IMR-90 (cell line): ENCODE results near the gene CUL4A. TPM values are rescaled to one million over a fixed set of nuclear protein-coding genes. Genes with fewer than 3 reads are reported as not detected.

Experiments
- ATAC-seq: fragments of 200-7000 bp; cut with Tn5 transposase; 2 replicates; pipeline ENCODE4 v1.9.1; 2020; ENCODE audit warnings: low read depth, mild to moderate bottlenecking, moderate library complexity
- BruUV-seq: library from RNA; stranded (reverse); fragments of 400-500 nt; replicated peaks from 2 replicates; lab custom pipeline; 2021; lab: Mats Ljungman, UMichigan
- CTCF ChIA-PET: fragments of 300-600 bp; formaldehyde crosslinking; extraction: SDS; loops from one replicate; lab custom pipeline; 2021; ENCODE audit warnings: antibody characterized with exemption; lab: Yijun Ruan, JAX
- POLR2A ChIA-PET: fragments of 300-600 bp; sonication (Branson Sonifier 250); formaldehyde crosslinking; loops from one replicate; lab custom pipeline; 2022; ENCODE audit warnings: antibody characterized with exemption; ENCODE audit not compliant: unreplicated experiment; lab: Charles Lee
- DNase-seq: peaks from one replicate; pipeline ENCODE4 v3.0.0; 2013
- H2AFZ ChIP-seq: replicated peaks from 2 replicates; pipeline ENCODE3; 2013; ENCODE audit warnings: low read length, mild to moderate bottlenecking; ENCODE audit not compliant: poor library complexity
- H2AK5ac ChIP-seq: 2 replicates; pipeline ENCODE4 v1.6.1; 2013; ENCODE audit warnings: low read depth, low read length, inconsistent platforms
- H2AK9ac ChIP-seq: replicated peaks from 2 replicates; pipeline ENCODE3; 2013; ENCODE audit warnings: mild to moderate bottlenecking, low read depth, low read length, moderate library complexity; ENCODE audit not compliant: poor library complexity
- H2BK120ac ChIP-seq: 2 replicates; pipeline ENCODE4 v1.6.1; 2013; ENCODE audit warnings: low read depth, low read length, inconsistent platforms
- H2BK15ac ChIP-seq: 3 replicates; pipeline ENCODE4 v1.6.1; 2013; ENCODE audit warnings: low read depth, low read length, inconsistent platforms
- H2BK20ac ChIP-seq: 2 replicates; pipeline ENCODE4 v1.6.1; 2013; ENCODE audit warnings: low read depth, mild to moderate bottlenecking, inconsistent platforms, low read length, moderate library complexity
- H2BK5ac ChIP-seq: 2 replicates; pipeline ENCODE4 v1.6.1; 2013; ENCODE audit warnings: mild to moderate bottlenecking, low read depth, low read length, inconsistent platforms; ENCODE audit not compliant: poor library complexity, severe bottlenecking
- H3K14ac ChIP-seq: replicated peaks from 2 replicates; pipeline ENCODE4 v1.6.1; 2013; ENCODE audit warnings: low read depth, low read length, inconsistent platforms
- H3K18ac ChIP-seq: 2 replicates; pipeline ENCODE4 v1.6.1; 2013; ENCODE audit warnings: low read depth, low read length, control low read depth
- H3K23ac ChIP-seq: 2 replicates; pipeline ENCODE4 v1.6.1; 2013; ENCODE audit warnings: low read depth, low read length, inconsistent platforms
- H3K27ac ChIP-seq: 2 replicates; pipeline ENCODE4 v1.5.1; 2013; ENCODE audit warnings: mild to moderate bottlenecking, control low read depth, low read length; ENCODE audit not compliant: insufficient read depth
- H3K27me3 ChIP-seq: 2 replicates; pipeline ENCODE4 v1.6.1; 2013; ENCODE audit warnings: low read length; ENCODE audit not compliant: control insufficient read depth, insufficient read depth
- H3K36me3 ChIP-seq: 2 replicates; pipeline ENCODE4 v1.6.1; 2013; ENCODE audit warnings: low read length, mixed read lengths; ENCODE audit not compliant: control insufficient read depth, insufficient read depth
- H3K4ac ChIP-seq: 2 replicates; pipeline ENCODE4 v1.6.1; 2013; ENCODE audit warnings: low read depth, low read length, inconsistent platforms
- H3K4me1 ChIP-seq: 2 replicates; pipeline ENCODE4 v1.6.1; 2013; ENCODE audit warnings: low read length, mixed read lengths; ENCODE audit not compliant: control insufficient read depth, insufficient read depth
- H3K4me2 ChIP-seq: 2 replicates; pipeline ENCODE4 v1.6.1; 2013; ENCODE audit warnings: low read depth, mild to moderate bottlenecking, control low read depth, low read length, moderate library complexity
- H3K4me3 ChIP-seq: 2 replicates; pipeline ENCODE4 v1.5.1; 2013; ENCODE audit warnings: low read depth, mild to moderate bottlenecking, control low read depth, low read length, moderate library complexity; ENCODE audit not compliant: insufficient read depth
- H3K56ac ChIP-seq: 2 replicates; pipeline ENCODE4 v1.6.1; 2013; ENCODE audit warnings: low read length, inconsistent platforms; ENCODE audit not compliant: insufficient read depth; ENCODE audit errors: extremely low read depth
- H3K79me1 ChIP-seq, 2 experiments: 2 replicates each; pipeline ENCODE4 v1.6.1; 2013; ENCODE audit warnings: low read length in 2 of 2, inconsistent platforms in 1 of 2, low read depth in 1 of 2
- H3K9ac ChIP-seq: 2 replicates; pipeline ENCODE4 v1.6.1; 2013; ENCODE audit warnings: low read depth, low read length, control low read depth
- H3K9me1 ChIP-seq: 2 replicates; pipeline ENCODE4 v1.6.1; 2013; ENCODE audit warnings: low read length, inconsistent platforms; ENCODE audit not compliant: insufficient read depth
- H3K9me3 ChIP-seq: 2 replicates; pipeline ENCODE4 v1.6.1; 2013; ENCODE audit warnings: low read length; ENCODE audit not compliant: control insufficient read depth, insufficient read depth
- H4K20me1 ChIP-seq: 2 replicates; pipeline ENCODE4 v1.6.1; 2013; ENCODE audit warnings: low read length, inconsistent platforms; ENCODE audit not compliant: insufficient read depth
- H4K5ac ChIP-seq: 2 replicates; pipeline ENCODE4 v1.6.1; 2013; ENCODE audit warnings: mild to moderate bottlenecking, low read depth, low read length, control low read depth
- H4K8ac ChIP-seq, 2 experiments: 2 replicates each; pipeline ENCODE4 v1.6.1; 2013; ENCODE audit warnings: low read depth in 2 of 2, low read length in 2 of 2, control low read depth in 1 of 2, inconsistent platforms in 1 of 2
- H4K91ac ChIP-seq: 2 replicates; pipeline ENCODE4 v1.6.1; 2013; ENCODE audit warnings: low read depth, low read length, inconsistent platforms; ENCODE audit not compliant: insufficient read depth
- BHLHE40 ChIP-seq: fragments of 150-350 bp; IDR thresholded peaks from 2 replicates; pipeline ENCODE4 v1.6.1; 2016; ENCODE audit warnings: mild to moderate bottlenecking, low read depth, low read length
- CEBPB ChIP-seq: IDR thresholded peaks from 2 replicates; pipeline ENCODE4 v1.6.1; 2012; ENCODE audit warnings: low read depth, low read length, improper control_type of control experiment
- CHD1 ChIP-seq: IDR thresholded peaks from 2 replicates; pipeline ENCODE4 v1.6.1; 2012; ENCODE audit warnings: low read depth, low read length, improper control_type of control experiment
- FOS ChIP-seq: fragments of 150-350 bp; IDR thresholded peaks from 2 replicates; pipeline ENCODE4 v1.6.1; 2016; ENCODE audit warnings: low read depth, low read length
- MAFK ChIP-seq: IDR thresholded peaks from 2 replicates; pipeline ENCODE4 v1.6.1; 2012; ENCODE audit warnings: low read depth, low read length, improper control_type of control experiment
- MAZ ChIP-seq: IDR thresholded peaks from 2 replicates; pipeline ENCODE4 v1.6.1; 2012; ENCODE audit warnings: low read depth, mild to moderate bottlenecking, low read length, improper control_type of control experiment, moderate library complexity, borderline replicate concordance
- MXI1 ChIP-seq: IDR thresholded peaks from 2 replicates; pipeline ENCODE4 v1.6.1; 2012; ENCODE audit warnings: low read depth, mild to moderate bottlenecking, low read length, moderate library complexity, borderline replicate concordance
- NFE2L2 ChIP-seq: fragments of 150-350 bp; IDR thresholded peaks from 2 replicates; pipeline ENCODE4 v1.6.1; 2016; ENCODE audit warnings: low read depth, mild to moderate bottlenecking, low read length
- POLR2A ChIP-seq: IDR thresholded peaks from 2 replicates; pipeline ENCODE4 v1.6.1; 2012; ENCODE audit warnings: mild to moderate bottlenecking, low read depth, low read length
- RAD21 ChIP-seq: IDR thresholded peaks from 2 replicates; pipeline ENCODE4 v1.6.1; 2012; ENCODE audit warnings: low read length, improper control_type of control experiment
- RCOR1 ChIP-seq: IDR thresholded peaks from 2 replicates; pipeline ENCODE4 v1.6.1; 2012; ENCODE audit warnings: mild to moderate bottlenecking, low read length, improper control_type of control experiment; ENCODE audit not compliant: insufficient replicate concordance
- RFX5 ChIP-seq: IDR thresholded peaks from 2 replicates; pipeline ENCODE4 v1.8.0; 2012; ENCODE audit warnings: low read depth, mild to moderate bottlenecking, low read length, moderate library complexity
- SMC3 ChIP-seq: fragments of 150-350 bp; IDR thresholded peaks from 2 replicates; pipeline ENCODE4 v1.6.1; 2016; ENCODE audit warnings: low read depth, mild to moderate bottlenecking, antibody characterized with exemption, low read length, moderate library complexity
- WGBS, 2 experiments: methylation state at CpG; one replicate each; pipeline versions ENCODE4 v1.1.5 to v1.1.7; 2013; ENCODE audit warnings: missing lambda C conversion rate in 2 of 2; ENCODE audit not compliant: insufficient read length in 1 of 2; ENCODE audit errors: extremely low coverage in 2 of 2; 5-methylcytosine and 5-hydroxymethylcytosine counted together
- dilution Hi-C: fragments of 300-500 bp; cut with HindIII; formaldehyde crosslinking; loops from one replicate; pipeline ENCODE4 v1.14.3; 2018; ENCODE audit warnings: low sequenced_read_pairs; ENCODE audit not compliant: unreplicated experiment
- in situ Hi-C: fragments of 300-500 bp; cut with MboI; formaldehyde crosslinking; loops from 3 replicates; pipeline ENCODE4 v1.14.3; 2019; ENCODE audit warnings: low sequenced_read_pairs, inconsistent platforms, mixed read lengths
- intact Hi-C: fragments of 100-400 bp; cut with micrococcal nuclease; formaldehyde crosslinking; loops from 2 replicates; pipeline ENCODE4 v1.10.0; 2022
- polyA plus RNA-seq, 3 experiments: library from polyadenylated mRNA; depleted of rRNA; stranded (reverse); fragments of >200 nt; gene quantifications; 2 replicates each; pipeline ENCODE4 v1.2.3, GENCODE V29; 2012; ENCODE audit warnings: low replicate concordance in 1 of 3
- total RNA-seq: library from RNA; depleted of rRNA; stranded (reverse); fragments of >200 nt; gene quantifications from 2 replicates; pipeline ENCODE4 v1.2.3, GENCODE V29; 2012
- TF ChIP-seq, protein P1 (sequence below): fragments of 150-350 bp; IDR thresholded peaks from 2 replicates; pipeline ENCODE4 v1.6.1; 2016; ENCODE audit warnings: low read depth, mild to moderate bottlenecking, low read length, moderate library complexity, borderline replicate concordance
- TF ChIP-seq, protein P2 (sequence below): conservative IDR thresholded peaks from 2 replicates; pipeline ENCODE4 v1.5.1; 2012; ENCODE audit warnings: mild to moderate bottlenecking, low read depth, low read length, improper control_type of control experiment
- TF ChIP-seq, protein P3 (sequence below): fragments of 150-350 bp; IDR thresholded peaks from 2 replicates; pipeline ENCODE4 v1.6.1; 2017; ENCODE audit warnings: mild to moderate bottlenecking, antibody characterized with exemption, low read length, low read depth

CUL4A gene
- total and polyA plus RNA-seq, 2 of the 4 experiments (the other 2 are of a cell fraction), result 86.0 to 146 TPM

DNA sequence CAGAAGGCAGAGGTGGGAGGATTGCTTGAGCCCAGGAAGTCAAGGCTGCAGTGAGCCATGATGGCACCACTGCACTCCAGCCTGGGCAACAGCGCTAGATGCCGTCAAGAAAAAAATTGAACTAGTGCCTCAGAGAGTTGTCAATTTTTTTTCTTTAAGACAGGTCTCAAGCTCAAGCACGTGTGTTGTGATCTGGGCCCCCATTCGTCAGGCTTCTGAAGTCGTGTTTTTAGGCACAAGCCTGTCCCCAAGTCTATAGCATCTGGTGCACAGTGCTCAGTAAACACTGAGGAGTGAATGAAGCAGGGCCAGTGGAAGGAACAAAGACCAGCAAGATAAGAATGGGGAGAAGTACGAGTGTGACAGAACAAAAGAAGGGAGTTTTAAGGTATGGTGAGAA lies 63.9 kb downstream of the CUL4A start:
- Histone ChIP-seq H3K14ac (no peak overlapping the region), H3K18ac (no peak overlapping the region), H2BK20ac (no peak overlapping the region), H4K20me1 (no peaks in the 10 kb centered on the region), H3K27ac (no peak overlapping the region), H3K79me1 (no peaks in the 10 kb centered on the region), H3K36me3 (no peaks in the 10 kb centered on the region), H2AK5ac (no peak overlapping the region), H2BK120ac (no peak overlapping the region), H2BK5ac (peak overlapping the region; percentile 33), H3K27me3 (no peaks in the 10 kb centered on the region), H3K9me1 (no peaks in the 10 kb centered on the region), H4K5ac (peak overlapping the region; percentile 34; the same call in 1 of the 2 replicates), H3K4ac (no peak overlapping the region), H3K9ac (no peak overlapping the region), H2AK9ac (no peak overlapping the region), H3K4me1 (peaks cover 3% of the 10 kb centered on the region), H4K91ac (no peak overlapping the region), H3K4me3 (no peak overlapping the region), H2BK15ac (no peak overlapping the region), H3K9me3 (no peaks in the 10 kb centered on the region), H2AFZ (no peak overlapping the region), H3K56ac (no peak overlapping the region), H3K23ac (no peak overlapping the region), H4K8ac (no peak overlapping the region), H3K4me2 (no peak overlapping the region)
- WGBS, 2 experiments, result 81% methylated on average over 6 of the region's 6 CpGs; no CpG with 5 or more reads in 1 of the 2 experiments
- no peak for TF ChIP-seq FOS
- no peak for TF ChIP-seq SMC3
- TF ChIP-seq, protein P1, sequence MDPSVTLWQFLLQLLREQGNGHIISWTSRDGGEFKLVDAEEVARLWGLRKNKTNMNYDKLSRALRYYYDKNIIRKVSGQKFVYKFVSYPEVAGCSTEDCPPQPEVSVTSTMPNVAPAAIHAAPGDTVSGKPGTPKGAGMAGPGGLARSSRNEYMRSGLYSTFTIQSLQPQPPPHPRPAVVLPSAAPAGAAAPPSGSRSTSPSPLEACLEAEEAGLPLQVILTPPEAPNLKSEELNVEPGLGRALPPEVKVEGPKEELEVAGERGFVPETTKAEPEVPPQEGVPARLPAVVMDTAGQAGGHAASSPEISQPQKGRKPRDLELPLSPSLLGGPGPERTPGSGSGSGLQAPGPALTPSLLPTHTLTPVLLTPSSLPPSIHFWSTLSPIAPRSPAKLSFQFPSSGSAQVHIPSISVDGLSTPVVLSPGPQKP, result no peak
- no peak for TF ChIP-seq CEBPB
- TF ChIP-seq RAD21, result no peak
- no peak for TF ChIP-seq POLR2A
- TF ChIP-seq, protein P2, sequence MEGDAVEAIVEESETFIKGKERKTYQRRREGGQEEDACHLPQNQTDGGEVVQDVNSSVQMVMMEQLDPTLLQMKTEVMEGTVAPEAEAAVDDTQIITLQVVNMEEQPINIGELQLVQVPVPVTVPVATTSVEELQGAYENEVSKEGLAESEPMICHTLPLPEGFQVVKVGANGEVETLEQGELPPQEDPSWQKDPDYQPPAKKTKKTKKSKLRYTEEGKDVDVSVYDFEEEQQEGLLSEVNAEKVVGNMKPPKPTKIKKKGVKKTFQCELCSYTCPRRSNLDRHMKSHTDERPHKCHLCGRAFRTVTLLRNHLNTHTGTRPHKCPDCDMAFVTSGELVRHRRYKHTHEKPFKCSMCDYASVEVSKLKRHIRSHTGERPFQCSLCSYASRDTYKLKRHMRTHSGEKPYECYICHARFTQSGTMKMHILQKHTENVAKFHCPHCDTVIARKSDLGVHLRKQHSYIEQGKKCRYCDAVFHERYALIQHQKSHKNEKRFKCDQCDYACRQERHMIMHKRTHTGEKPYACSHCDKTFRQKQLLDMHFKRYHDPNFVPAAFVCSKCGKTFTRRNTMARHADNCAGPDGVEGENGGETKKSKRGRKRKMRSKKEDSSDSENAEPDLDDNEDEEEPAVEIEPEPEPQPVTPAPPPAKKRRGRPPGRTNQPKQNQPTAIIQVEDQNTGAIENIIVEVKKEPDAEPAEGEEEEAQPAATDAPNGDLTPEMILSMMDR, result no peak
- TF ChIP-seq, protein P3, sequence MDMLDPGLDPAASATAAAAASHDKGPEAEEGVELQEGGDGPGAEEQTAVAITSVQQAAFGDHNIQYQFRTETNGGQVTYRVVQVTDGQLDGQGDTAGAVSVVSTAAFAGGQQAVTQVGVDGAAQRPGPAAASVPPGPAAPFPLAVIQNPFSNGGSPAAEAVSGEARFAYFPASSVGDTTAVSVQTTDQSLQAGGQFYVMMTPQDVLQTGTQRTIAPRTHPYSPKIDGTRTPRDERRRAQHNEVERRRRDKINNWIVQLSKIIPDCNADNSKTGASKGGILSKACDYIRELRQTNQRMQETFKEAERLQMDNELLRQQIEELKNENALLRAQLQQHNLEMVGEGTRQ, result no peak
- no peak for TF ChIP-seq BHLHE40
- TF ChIP-seq RCOR1, result no peak
- no peak for TF ChIP-seq MAFK
- no peak for TF ChIP-seq NFE2L2
- no peak for TF ChIP-seq CHD1
- no peak for TF ChIP-seq MAZ
- TF ChIP-seq MXI1, result no peak
- no peak for TF ChIP-seq RFX5
- CTCF ChIA-PET, result no interaction called here
- POLR2A ChIA-PET, result no interaction called here
- ATAC-seq (no peak), DNase-seq (no peak)
- in situ Hi-C loops, result no loop called here
- BruUV-seq, result no TSS peak
- dilution Hi-C loops, result no loop called here
- intact Hi-C loops, result no loop called here
